Effector memory CD8-positive, alpha-beta T cell (primary cell): ENCODE data around the gene SPOCK1.
"Not testable (repeated sequence)": the region's sequence is repeated elsewhere in the genome, so short reads cannot be mapped to it uniquely, and the experiment has no call there.

Experiments
- ATAC-seq: fragments of 150-1000 bp; cut with Tn5 transposase; replicated peaks from 2 replicates; pipeline ENCODE4 v1.10.0; 2021; ENCODE audit warnings: mild to moderate bottlenecking, moderate library complexity
- DNase-seq, 3 experiments: peaks; one replicate each; pipeline ENCODE4 v3.0.0; 2021
- H3K27ac Mint-ChIP-seq, 2 donors: one replicate each; pipeline ENCODE4 v1.8.0; 2022; ENCODE audit warnings: mild to moderate bottlenecking in 2 of 2, mixed read lengths in 2 of 2, moderate library complexity in 2 of 2
- H3K27me3 Mint-ChIP-seq, 2 donors: one replicate each; pipeline ENCODE4 v1.8.0; 2022; ENCODE audit warnings: mixed read lengths in 2 of 2
- H3K36me3 Mint-ChIP-seq: one replicate; pipeline ENCODE4 v1.8.0; 2022; ENCODE audit warnings: mild to moderate bottlenecking, moderate library complexity, mixed read lengths; ENCODE audit not compliant: insufficient read depth
- H3K4me1 Mint-ChIP-seq, 2 donors: one replicate each; pipeline ENCODE4 v1.8.0; 2022; ENCODE audit warnings: low read depth in 2 of 2, mixed read lengths in 2 of 2
- H3K4me3 Mint-ChIP-seq, 2 donors: one replicate each; pipeline ENCODE4 v1.8.0; 2022; ENCODE audit warnings: mild to moderate bottlenecking in 2 of 2, mixed read lengths in 2 of 2, moderate library complexity in 2 of 2
- H3K9me3 Mint-ChIP-seq, 2 donors: one replicate each; pipeline ENCODE4 v1.8.0; 2022; ENCODE audit warnings: mixed read lengths in 2 of 2

Gene SPOCK1

GRCh38 chr5:137394380-137394779 lies 104.7 kb downstream of the SPOCK1 start:
- H3K9me3 Mint-ChIP-seq, result peaks cover 0 to 6% of the 10 kb centered on the region in 2 donors
- H3K4me3 Mint-ChIP-seq, result no peak overlapping the region
- DNase-seq (no peak), ATAC-seq (no peak)
- H3K36me3 Mint-ChIP-seq, result no peaks in the 10 kb centered on the region
- peaks cover 8 to 13% of the 10 kb centered on the region in 2 donors for H3K27me3 Mint-ChIP-seq
- no peak overlapping the region for H3K27ac Mint-ChIP-seq
- no peaks in the 10 kb centered on the region for H3K4me1 Mint-ChIP-seq

- Mint-ChIP-seq H3K4me3 (no peak overlapping the region), H3K27ac (no peak overlapping the region), H3K9me3 (peaks cover 0 to 6% of the 10 kb centered on the region in 2 donors), H3K36me3 (no peaks in the 10 kb centered on the region), H3K4me1 (no peaks in the 10 kb centered on the region), H3K27me3 (peaks cover 8 to 13% of the 10 kb centered on the region in 2 donors)
- ATAC-seq (no peak), DNase-seq (no peak)
Measured at GRCh38 chr5:137393196-137393993, 105.7 kb downstream of the SPOCK1 start.

GRCh38 chr5:137392261-137392660 lies 106.9 kb downstream of the SPOCK1 start:
- ATAC-seq (no peak), DNase-seq (no peak)
- peaks cover 0 to 6% of the 10 kb centered on the region in 2 donors for H3K9me3 Mint-ChIP-seq
- H3K27ac Mint-ChIP-seq, result no peak overlapping the region
- no peaks in the 10 kb centered on the region for H3K36me3 Mint-ChIP-seq
- peaks cover 8 to 13% of the 10 kb centered on the region in 2 donors for H3K27me3 Mint-ChIP-seq
- no peak overlapping the region for H3K4me3 Mint-ChIP-seq
- H3K4me1 Mint-ChIP-seq, result no peaks in the 10 kb centered on the region

GRCh38 chr5:137391044-137391443 lies 108.1 kb downstream of the SPOCK1 start:
- not testable (repeated sequence) for H3K27ac Mint-ChIP-seq, H3K36me3 Mint-ChIP-seq, ATAC-seq, H3K4me1 Mint-ChIP-seq, DNase-seq, H3K9me3 Mint-ChIP-seq, H3K4me3 Mint-ChIP-seq
- H3K27me3 Mint-ChIP-seq, result peaks cover 8 to 13% of the 10 kb centered on the region in 2 donors

- no peaks in the 10 kb centered on the region for H3K4me1 Mint-ChIP-seq
Measured at GRCh38 chr5:137389042-137389441, 110.1 kb downstream of the SPOCK1 start.

GRCh38 chr5:137385064-137385463 lies 114.1 kb downstream of the SPOCK1 start:
- no peaks in the 10 kb centered on the region for H3K4me1 Mint-ChIP-seq
- no peak overlapping the region for H3K4me3 Mint-ChIP-seq
- ATAC-seq (no peak), DNase-seq (no peak)
- H3K27me3 Mint-ChIP-seq, result peaks cover 0 to 6% of the 10 kb centered on the region in 2 donors
- no peak overlapping the region for H3K27ac Mint-ChIP-seq
- no peaks in the 10 kb centered on the region for H3K36me3 Mint-ChIP-seq
- H3K9me3 Mint-ChIP-seq, result peaks cover 4 to 30% of the 10 kb centered on the region in 2 donors

More at GRCh38 chr5:137389042-137389441, 110.1 kb downstream of the SPOCK1 start:
- ATAC-seq (no peak), DNase-seq (no peak)
- H3K9me3 Mint-ChIP-seq, result peaks cover 6 to 8% of the 10 kb centered on the region in 2 donors
- H3K27me3 Mint-ChIP-seq, result peaks cover 8 to 13% of the 10 kb centered on the region in 2 donors
- no peaks in the 10 kb centered on the region for H3K36me3 Mint-ChIP-seq
- H3K4me3 Mint-ChIP-seq, result no peak overlapping the region
- H3K27ac Mint-ChIP-seq, result no peak overlapping the region

- H3K27me3 Mint-ChIP-seq, result peaks cover 0 to 10% of the 10 kb centered on the region in 2 donors
- ATAC-seq, result no peak
- no peak overlapping the region for H3K4me3 Mint-ChIP-seq
- no peak overlapping the region for H3K27ac Mint-ChIP-seq
- DNase-seq, result no peak
- H3K9me3 Mint-ChIP-seq, result peaks cover 5 to 30% of the 10 kb centered on the region in 2 donors
- H3K36me3 Mint-ChIP-seq, result no peaks in the 10 kb centered on the region
- no peaks in the 10 kb centered on the region for H3K4me1 Mint-ChIP-seq
Measured at GRCh38 chr5:137383909-137384308, 115.2 kb downstream of the SPOCK1 start.

- Mint-ChIP-seq H3K36me3 (no peaks in the 10 kb centered on the region), H3K27ac (no peak overlapping the region), H3K27me3 (peaks cover 0 to 10% of the 10 kb centered on the region in 2 donors), H3K4me3 (no peak overlapping the region), H3K4me1 (no peaks in the 10 kb centered on the region), H3K9me3 (peaks cover 5 to 30% of the 10 kb centered on the region in 2 donors)
- no peak for ATAC-seq
- DNase-seq, result no peak
Measured at GRCh38 chr5:137381555-137381954, 117.6 kb downstream of the SPOCK1 start.

GRCh38 chr5:137379555-137380286 lies 119.4 kb downstream of the SPOCK1 start:
- no peak overlapping the region for H3K27ac Mint-ChIP-seq
- H3K36me3 Mint-ChIP-seq, result no peaks in the 10 kb centered on the region
- H3K4me3 Mint-ChIP-seq, result no peak overlapping the region
- ATAC-seq (no peak), DNase-seq (no peak)
- peaks cover 5 to 24% of the 10 kb centered on the region in 2 donors for H3K9me3 Mint-ChIP-seq
- H3K27me3 Mint-ChIP-seq, result peaks cover 0 to 10% of the 10 kb centered on the region in 2 donors
- no peaks in the 10 kb centered on the region for H3K4me1 Mint-ChIP-seq

GRCh38 chr5:137375741-137376526 lies 123.2 kb downstream of the SPOCK1 start:
- H3K4me3 Mint-ChIP-seq, result no peak overlapping the region
- no peak overlapping the region for H3K27ac Mint-ChIP-seq
- no peaks in the 10 kb centered on the region for H3K36me3 Mint-ChIP-seq
- ATAC-seq (no peak), DNase-seq (no peak)
- no peaks in the 10 kb centered on the region for H3K4me1 Mint-ChIP-seq
- peaks cover 4 to 5% of the 10 kb centered on the region in 2 donors for H3K9me3 Mint-ChIP-seq
- H3K27me3 Mint-ChIP-seq, result peaks cover 0 to 10% of the 10 kb centered on the region in 2 donors

- ATAC-seq, result no peak
- no peaks in the 10 kb centered on the region for H3K36me3 Mint-ChIP-seq
- no peak for DNase-seq
- no peaks in the 10 kb centered on the region for H3K9me3 Mint-ChIP-seq
- H3K27me3 Mint-ChIP-seq, result no peaks in the 10 kb centered on the region
- no peak overlapping the region for H3K4me3 Mint-ChIP-seq
- no peak overlapping the region for H3K27ac Mint-ChIP-seq
- no peaks in the 10 kb centered on the region for H3K4me1 Mint-ChIP-seq
Measured at GRCh38 chr5:137374110-137374714, 124.9 kb downstream of the SPOCK1 start.

- Mint-ChIP-seq H3K36me3 (no peaks in the 10 kb centered on the region), H3K4me3 (no peak overlapping the region), H3K27me3 (peaks cover 0 to 12% of the 10 kb centered on the region in 2 donors), H3K4me1 (no peaks in the 10 kb centered on the region), H3K27ac (no peak overlapping the region), H3K9me3 (no peaks in the 10 kb centered on the region)
- DNase-seq, result no peak
- no peak for ATAC-seq
Measured at GRCh38 chr5:137372773-137373160, 126.4 kb downstream of the SPOCK1 start.
